HepG2 (cell line): Measurements from ENCODE around the gene ZNF19. TPM values are rescaled to one million over a fixed set of nuclear protein-coding genes. Genes with fewer than 3 reads are reported as not detected.

Experiments used
- ATAC-seq: fragments of 200-7000 bp; cut with Tn5 transposase; 3 replicates; pipeline ENCODE4 v1.9.1; 2020; ENCODE audit warnings: mild to moderate bottlenecking, moderate library complexity
- BruUV-seq: library from RNA; stranded (reverse); fragments of 400-500 nt; replicated peaks from 2 replicates; lab custom pipeline; 2021; lab: Mats Ljungman, UMichigan
- CTCF ChIA-PET: fragments of 300-600 bp; formaldehyde crosslinking; extraction: SDS; loops from one replicate; lab custom pipeline; 2021; ENCODE audit warnings: low total read pairs, inconsistent platforms, low intra/inter-chr PET ratio; lab: Yijun Ruan, JAX
- POLR2A ChIA-PET: fragments of 350-600 bp; sonication (Branson Sonifier 250); formaldehyde crosslinking; loops from one replicate; lab custom pipeline; 2020; ENCODE audit warnings: antibody characterized with exemption, inconsistent platforms; lab: Yijun Ruan, JAX
- DNase-seq: peaks from one replicate; pipeline ENCODE4 v3.0.0-alpha.2; 2015; ENCODE audit warnings: low spot score
- FAIRE-seq: peaks from 3 replicates; lab custom pipeline; 2011; peaks lifted over from hg19 to GRCh38; lab: Jason Lieb, UNC
- H2AFZ ChIP-seq: one replicate; pipeline ENCODE4 v1.6.1; 2011; ENCODE audit warnings: low read length, inconsistent platforms
- H3K27ac ChIP-seq: fragments of 300-600 bp; 3 replicates; pipeline ENCODE4 v1.8.0; 2011; ENCODE audit warnings: mixed run types, mild to moderate bottlenecking, mixed read lengths, low read length, inconsistent platforms; ENCODE audit not compliant: insufficient read depth; ENCODE audit errors: extremely low read length
- H3K27me3 ChIP-seq, 2 experiments: fragments of 200-600 bp in 1 of 2; 2 replicates in 1 of 2; 3 replicates in 1 of 2; pipeline versions ENCODE4 v1.6.0 to v1.8.0; 2011; ENCODE audit warnings: low read length in 2 of 2, mild to moderate bottlenecking in 2 of 2, moderate library complexity in 2 of 2, inconsistent platforms in 1 of 2; ENCODE audit not compliant: insufficient read depth in 2 of 2, control insufficient read depth in 1 of 2
- H3K36me3 ChIP-seq, 2 experiments: fragments of 200-600 bp in 1 of 2; replicated peaks in 1 of 2; 2 replicates in 1 of 2; 3 replicates in 1 of 2; pipeline versions ENCODE4 v1.5.1 to v1.8.0; 2011; ENCODE audit warnings: low read length in 2 of 2, inconsistent platforms in 1 of 2; ENCODE audit not compliant: insufficient read depth in 2 of 2, control insufficient read depth in 1 of 2
- H3K4me1 ChIP-seq: 2 replicates; pipeline ENCODE4 v1.5.1; 2012; ENCODE audit warnings: low read length, inconsistent platforms; ENCODE audit not compliant: insufficient read depth
- H3K4me2 ChIP-seq: 2 replicates; pipeline ENCODE4 v1.6.0; 2011; ENCODE audit warnings: low read depth, low read length, inconsistent platforms
- H3K4me3 ChIP-seq, 3 experiments: fragments of 200-600 bp in 1 of 3; sonication (generic), shearing (Covaris generic) in 1 of 3; replicated peaks in 1 of 3; 2 replicates each; pipeline ENCODE4 v1.5.1; 2011 to 2016; ENCODE audit warnings: low read length in 3 of 3, inconsistent platforms in 2 of 3, low read depth in 2 of 3, mild to moderate bottlenecking in 2 of 3, control low read depth in 1 of 3, mixed read lengths in 1 of 3; ENCODE audit not compliant: insufficient read depth in 1 of 3
- H3K79me2 ChIP-seq: one replicate; pipeline ENCODE4 v1.6.1; 2011; ENCODE audit warnings: low read length, inconsistent platforms; ENCODE audit not compliant: insufficient read depth
- H3K9ac ChIP-seq: 2 replicates; pipeline ENCODE4 v1.6.0; 2011; ENCODE audit warnings: mild to moderate bottlenecking, low read depth, low read length, inconsistent platforms; ENCODE audit not compliant: insufficient read depth
- H3K9me3 ChIP-seq: 2 replicates; pipeline ENCODE4 v1.5.1; 2012; ENCODE audit warnings: mild to moderate bottlenecking, low read length
- H4K20me1 ChIP-seq: 2 replicates; pipeline ENCODE4 v1.6.0; 2011; ENCODE audit warnings: inconsistent platforms, mild to moderate bottlenecking, low read length, moderate library complexity; ENCODE audit not compliant: insufficient read depth
- ARHGAP35 ChIP-seq: sonication (generic); formaldehyde crosslinking; IDR thresholded peaks from 2 replicates; pipeline ENCODE4 v1.9.0; 2022; ENCODE audit warnings: mild to moderate bottlenecking, inconsistent platforms, moderate library complexity, missing genetic modification reagents, borderline replicate concordance
- KLF6 ChIP-seq: IDR thresholded peaks from 2 replicates; pipeline ENCODE4 v1.8.0; 2016; ENCODE audit warnings: missing biosample characterization, missing genetic modification reagents
- PHF5A ChIP-seq: IDR thresholded peaks from one replicate; pipeline ENCODE4 v1.6.1; 2018; ENCODE audit warnings: low read depth, missing genetic modification reagents; ENCODE audit not compliant: unreplicated experiment
- SUZ12 ChIP-seq: fragments of 150-350 bp; IDR thresholded peaks from 2 replicates; pipeline ENCODE4 v1.6.1; 2014; ENCODE audit warnings: low read depth, low read length
- ZNF24 ChIP-seq: fragments of 450-650 bp; IDR thresholded peaks from 2 replicates; pipeline ENCODE4 v1.6.1; 2017; ENCODE audit warnings: antibody characterized with exemption, mild to moderate bottlenecking
- ZNF382 ChIP-seq: sonication (generic); formaldehyde crosslinking; IDR thresholded peaks from 2 replicates; pipeline ENCODE4 v1.5.0; 2020; ENCODE audit warnings: missing genetic modification reagents, mild to moderate bottlenecking, borderline replicate concordance
- WGBS: methylation state at CpG from one replicate; pipeline ENCODE4 v1.1.6; 2017; ENCODE audit warnings: low lambda C conversion rate; 5-methylcytosine and 5-hydroxymethylcytosine counted together
- in situ Hi-C: cut with HindIII; loops from 2 replicates; pipeline ENCODE4 v1.10.0; 2017; ENCODE audit warnings: low pct_unique_long_range_greater_than_20kb; ENCODE audit not compliant: extremely low pct_ligation_motif_present
- intact Hi-C: fragments of 100-400 bp; cut with micrococcal nuclease; formaldehyde crosslinking; loops from one replicate; pipeline ENCODE4 v1.10.0; 2022; ENCODE audit not compliant: unreplicated experiment
- polyA plus RNA-seq, 8 experiments: library from polyadenylated mRNA; depleted of rRNA in 3 of 8; stranded (reverse) in 7 of 8; unstranded in 1 of 8; fragments of >200 nt; fragmentation: Illumina TruSeq in 4 of 8; extraction: Trizol in 4 of 8; gene quantifications; 2 replicates each; pipeline versions ENCODE4 v1.2.1 to v1.2.3, GENCODE V29; 2011 to 2016; ENCODE audit warnings: low read depth in 4 of 8, missing spikeins in 1 of 8, mixed read lengths in 1 of 8; ENCODE audit not compliant: insufficient read depth in 1 of 8
- total RNA-seq, 5 experiments: library from RNA; depleted of rRNA; stranded (reverse); fragments of >200 nt; fragmentation: Illumina TruSeq; extraction: Trizol; gene quantifications; 2 replicates each; pipeline ENCODE4 v1.2.3, GENCODE V29; 2016; ENCODE audit warnings: low read depth in 1 of 5
- TF ChIP-seq, protein P1 (sequence below), 2 experiments: IDR thresholded peaks; 2 replicates each; pipeline ENCODE4 v1.6.1; 2011 to 2012; ENCODE audit warnings: low read length in 2 of 2, borderline replicate concordance in 1 of 2, low read depth in 1 of 2, mild to moderate bottlenecking in 1 of 2, moderate library complexity in 1 of 2
- TF ChIP-seq, protein P2 (sequence below): sonication (generic); formaldehyde crosslinking; IDR thresholded peaks from 2 replicates; pipeline ENCODE4 v1.5.0; 2020; ENCODE audit warnings: missing genetic modification reagents, mild to moderate bottlenecking, borderline replicate concordance

The ZNF19 gene
- total and polyA plus RNA-seq, 2 of the 13 experiments (the other 11 are each of a cell fraction or from before 2014, with no cell fraction given) = 3.2 to 5.8 TPM

DNA sequence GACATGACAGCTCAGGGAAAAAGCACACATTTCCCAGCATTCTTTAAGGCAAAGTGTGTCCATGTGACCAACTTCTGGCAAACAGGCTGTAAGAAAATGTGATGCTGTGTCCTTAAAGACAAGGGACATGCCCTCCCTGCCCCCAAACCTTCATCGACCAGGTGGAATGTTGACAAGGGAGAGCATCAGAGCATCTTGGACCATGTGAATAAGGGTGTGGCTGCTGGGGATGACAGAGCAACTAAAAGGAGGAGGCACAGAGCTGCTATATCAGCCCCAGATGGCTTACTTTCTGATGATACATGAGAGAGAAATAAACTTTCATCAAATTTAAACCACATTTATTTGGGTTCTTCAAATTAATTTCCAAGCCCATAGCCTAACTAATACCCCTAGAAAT is 24.9 kb downstream of the ZNF19 start:
- Histone ChIP-seq H3K27me3 (no peaks in the 10 kb centered on the region; a peak in 1 of 5 replicates), H2AFZ (no peak overlapping the region), H3K4me1 (peaks cover 25% of the 10 kb centered on the region), H3K9me3 (no peaks in the 10 kb centered on the region), H3K79me2 (peaks cover 21% of the 10 kb centered on the region), H4K20me1 (no peaks in the 10 kb centered on the region), H3K36me3 (no peaks in the 10 kb centered on the region), H3K9ac (no peak overlapping the region), H3K4me3 (no peak overlapping the region), H3K27ac (no peak overlapping the region), H3K4me2 (no peak overlapping the region)
- CTCF ChIA-PET = no interaction called here
- BruUV-seq = no TSS peak
- in situ Hi-C loops (no loop called here), intact Hi-C loops (loop anchor here (5.0 kb wide), 1 partner anchor 33 kb away; no protein-coding TSS in a partner anchor)
- ATAC-seq = no peak
- no peak for DNase-seq
- 0% methylated on average over 1 of the region's 1 CpG for WGBS
- FAIRE-seq = no peak
- POLR2A ChIA-PET = interaction anchor here (3.4 kb wide), 1 partner anchor 20 kb away, joined by 58 read pairs; no protein-coding TSS in a partner anchor
- TF ChIP-seq ZNF24 (no peak), ARHGAP35 (CRISPR knock-in tag) (no peak), SUZ12 (no peak), KLF6 (no peak), PHF5A (no peak), ZNF382 (CRISPR knock-in tag) (no peak)
- TF ChIP-seq, protein P1, sequence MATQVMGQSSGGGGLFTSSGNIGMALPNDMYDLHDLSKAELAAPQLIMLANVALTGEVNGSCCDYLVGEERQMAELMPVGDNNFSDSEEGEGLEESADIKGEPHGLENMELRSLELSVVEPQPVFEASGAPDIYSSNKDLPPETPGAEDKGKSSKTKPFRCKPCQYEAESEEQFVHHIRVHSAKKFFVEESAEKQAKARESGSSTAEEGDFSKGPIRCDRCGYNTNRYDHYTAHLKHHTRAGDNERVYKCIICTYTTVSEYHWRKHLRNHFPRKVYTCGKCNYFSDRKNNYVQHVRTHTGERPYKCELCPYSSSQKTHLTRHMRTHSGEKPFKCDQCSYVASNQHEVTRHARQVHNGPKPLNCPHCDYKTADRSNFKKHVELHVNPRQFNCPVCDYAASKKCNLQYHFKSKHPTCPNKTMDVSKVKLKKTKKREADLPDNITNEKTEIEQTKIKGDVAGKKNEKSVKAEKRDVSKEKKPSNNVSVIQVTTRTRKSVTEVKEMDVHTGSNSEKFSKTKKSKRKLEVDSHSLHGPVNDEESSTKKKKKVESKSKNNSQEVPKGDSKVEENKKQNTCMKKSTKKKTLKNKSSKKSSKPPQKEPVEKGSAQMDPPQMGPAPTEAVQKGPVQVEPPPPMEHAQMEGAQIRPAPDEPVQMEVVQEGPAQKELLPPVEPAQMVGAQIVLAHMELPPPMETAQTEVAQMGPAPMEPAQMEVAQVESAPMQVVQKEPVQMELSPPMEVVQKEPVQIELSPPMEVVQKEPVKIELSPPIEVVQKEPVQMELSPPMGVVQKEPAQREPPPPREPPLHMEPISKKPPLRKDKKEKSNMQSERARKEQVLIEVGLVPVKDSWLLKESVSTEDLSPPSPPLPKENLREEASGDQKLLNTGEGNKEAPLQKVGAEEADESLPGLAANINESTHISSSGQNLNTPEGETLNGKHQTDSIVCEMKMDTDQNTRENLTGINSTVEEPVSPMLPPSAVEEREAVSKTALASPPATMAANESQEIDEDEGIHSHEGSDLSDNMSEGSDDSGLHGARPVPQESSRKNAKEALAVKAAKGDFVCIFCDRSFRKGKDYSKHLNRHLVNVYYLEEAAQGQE (IDR thresholded peaks at IDR 0.05; ENCODE audit: borderline replicate concordance in 1 of 2, low read depth in 1 of 2, low read length in 2 of 2) = no peak
- TF ChIP-seq, protein P2, sequence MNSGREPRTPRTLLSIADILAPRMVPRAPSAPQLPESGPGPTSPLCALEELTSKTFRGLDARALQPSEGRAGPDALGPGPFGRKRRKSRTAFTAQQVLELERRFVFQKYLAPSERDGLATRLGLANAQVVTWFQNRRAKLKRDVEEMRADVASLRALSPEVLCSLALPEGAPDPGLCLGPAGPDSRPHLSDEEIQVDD (CRISPR knock-in tag) = no peak
